GM04504 (cell line): Measurements from ENCODE around the gene BTBD19.
"Not testable (repeated sequence)": the region's sequence is repeated elsewhere in the genome, so short reads cannot be mapped to it uniquely, and the experiment has no call there.

Experiments used
- DNase-seq: peaks from one replicate; pipeline ENCODE4 v3.0.0-alpha.2; 2012; ENCODE audit warnings: low read depth

BTBD19 gene, protein sequence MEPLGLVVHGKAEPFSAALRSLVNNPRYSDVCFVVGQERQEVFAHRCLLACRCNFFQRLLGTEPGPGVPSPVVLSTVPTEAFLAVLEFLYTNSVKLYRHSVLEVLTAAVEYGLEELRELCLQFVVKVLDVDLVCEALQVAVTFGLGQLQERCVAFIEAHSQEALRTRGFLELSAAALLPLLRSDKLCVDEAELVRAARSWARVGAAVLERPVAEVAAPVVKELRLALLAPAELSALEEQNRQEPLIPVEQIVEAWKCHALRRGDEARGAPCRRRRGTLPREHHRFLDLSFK

DNA sequence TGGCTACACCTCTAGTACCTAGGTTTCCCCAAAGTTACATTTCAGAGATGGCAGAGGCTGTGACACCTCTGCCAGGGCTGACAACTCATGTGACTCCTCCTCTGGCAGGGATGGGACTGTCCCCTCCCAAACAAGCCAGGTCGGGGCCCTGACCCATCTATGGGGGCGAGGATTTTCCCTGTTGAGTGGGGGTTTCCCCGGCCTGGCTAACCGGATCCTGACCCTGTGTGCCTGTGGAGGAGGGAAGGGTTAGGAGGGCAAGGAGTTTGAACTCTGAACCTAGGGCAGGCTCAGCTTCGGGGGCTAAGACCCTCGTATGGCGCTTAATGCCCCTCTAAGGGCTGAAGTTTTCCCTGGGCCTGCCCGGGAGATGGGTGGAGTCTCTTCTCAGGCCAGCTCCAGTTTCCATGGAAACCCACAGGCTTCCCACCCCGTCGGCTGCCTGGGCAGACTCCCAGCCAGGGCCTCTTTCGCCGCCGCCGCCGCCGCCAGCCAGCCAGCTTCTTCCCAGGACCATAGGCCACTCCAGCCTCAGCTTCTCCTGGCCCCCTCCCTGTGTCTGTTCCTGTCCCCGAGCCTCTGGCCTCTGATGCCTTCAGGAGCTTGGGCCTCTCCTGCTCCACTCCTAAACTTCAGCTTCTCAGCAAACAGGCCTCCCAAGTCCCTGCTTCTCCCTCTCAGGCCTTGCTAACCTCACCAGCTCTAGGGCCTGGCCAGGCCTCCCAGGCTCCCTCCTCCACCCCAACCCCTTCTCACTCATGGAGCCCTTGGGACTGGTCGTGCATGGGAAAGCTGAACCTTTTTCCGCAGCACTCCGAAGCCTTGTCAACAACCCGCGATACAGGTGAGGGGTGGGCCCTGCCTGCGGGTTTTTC is at the start of gene BTBD19:
Gene BTBD19 (plus strand): TSS at position 461 of the 875 bp plus-strand sequence. CDS start 298 bp downstream, at position 759.
- peak; percentile 86 for DNase-seq

GRCh38 chr1:44759077-44759476 is 49.2 kb upstream of the BTBD19 start:
- DNase-seq, result no peak

- DNase-seq, result no peak
These were observed 47.4 kb upstream of the BTBD19 start for GRCh38 chr1:44760876-44761275.

DNA sequence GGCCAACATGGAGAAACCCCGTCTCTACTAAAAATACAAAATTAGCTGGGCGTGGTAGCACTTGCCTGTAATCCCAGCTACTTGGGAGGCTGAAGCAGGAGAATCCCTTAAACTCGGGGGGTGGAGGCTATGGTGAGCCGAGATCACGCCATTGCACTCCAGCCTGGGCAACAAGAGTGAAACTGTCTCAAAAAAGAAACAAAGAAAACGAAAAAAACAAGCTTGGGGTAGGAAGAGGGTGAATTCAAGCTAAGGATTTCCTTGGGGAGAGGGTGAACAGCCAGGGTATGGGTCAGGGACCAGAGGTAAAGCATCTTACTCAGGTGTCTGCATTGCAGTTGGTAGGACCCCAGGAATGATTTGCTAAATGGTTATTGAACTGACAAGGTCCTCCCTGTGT is 41.9 kb upstream of the BTBD19 start:
- not testable (repeated sequence) for DNase-seq

DNA sequence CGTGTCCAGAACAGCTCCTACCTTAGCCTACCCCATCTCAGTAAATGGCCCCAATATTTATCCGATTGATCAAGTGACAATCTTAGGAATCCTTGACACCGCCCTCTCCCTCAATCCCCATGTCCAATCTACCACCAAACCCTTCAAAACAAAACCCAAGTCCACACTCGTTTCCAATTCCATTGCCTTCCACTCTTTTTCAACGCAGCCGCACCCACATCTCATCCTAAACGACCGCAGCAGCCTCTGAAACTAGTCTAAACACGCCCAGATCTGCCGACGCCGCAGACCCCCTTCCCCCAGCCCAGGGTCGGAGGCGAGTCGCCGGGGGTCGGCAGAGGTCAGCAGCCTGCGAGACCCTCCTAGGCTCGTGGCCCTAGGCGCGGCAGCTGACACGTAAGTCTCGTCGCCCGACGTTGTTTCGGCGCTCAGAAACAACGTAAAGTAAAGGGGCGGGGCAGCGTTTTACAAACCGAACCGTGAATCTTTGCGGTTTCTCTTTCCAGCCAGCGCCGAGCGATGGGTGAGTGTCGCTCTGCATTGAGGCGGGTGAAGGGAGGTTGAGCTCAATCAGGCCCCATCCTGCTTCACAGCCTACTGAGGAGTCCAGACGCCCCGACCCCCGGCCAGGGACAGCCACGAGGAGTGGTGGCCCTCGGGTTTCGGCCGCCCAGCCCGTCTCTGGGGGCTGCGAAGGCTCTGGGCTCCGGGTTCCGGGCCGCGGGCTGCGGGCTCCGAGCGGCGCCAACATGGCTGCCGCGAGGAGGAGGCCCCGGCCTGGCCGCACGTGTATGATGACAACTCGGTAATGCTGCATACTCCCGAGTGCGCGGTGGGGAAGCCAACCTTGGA is 33.0 kb upstream of the BTBD19 start, which contains the start of gene RPS8:
Gene RPS8 (plus strand): TSS at position 463 of the 852 bp plus-strand sequence. CDS start 57 bp downstream, at position 520.
- peak; percentile 89 for DNase-seq

DNA sequence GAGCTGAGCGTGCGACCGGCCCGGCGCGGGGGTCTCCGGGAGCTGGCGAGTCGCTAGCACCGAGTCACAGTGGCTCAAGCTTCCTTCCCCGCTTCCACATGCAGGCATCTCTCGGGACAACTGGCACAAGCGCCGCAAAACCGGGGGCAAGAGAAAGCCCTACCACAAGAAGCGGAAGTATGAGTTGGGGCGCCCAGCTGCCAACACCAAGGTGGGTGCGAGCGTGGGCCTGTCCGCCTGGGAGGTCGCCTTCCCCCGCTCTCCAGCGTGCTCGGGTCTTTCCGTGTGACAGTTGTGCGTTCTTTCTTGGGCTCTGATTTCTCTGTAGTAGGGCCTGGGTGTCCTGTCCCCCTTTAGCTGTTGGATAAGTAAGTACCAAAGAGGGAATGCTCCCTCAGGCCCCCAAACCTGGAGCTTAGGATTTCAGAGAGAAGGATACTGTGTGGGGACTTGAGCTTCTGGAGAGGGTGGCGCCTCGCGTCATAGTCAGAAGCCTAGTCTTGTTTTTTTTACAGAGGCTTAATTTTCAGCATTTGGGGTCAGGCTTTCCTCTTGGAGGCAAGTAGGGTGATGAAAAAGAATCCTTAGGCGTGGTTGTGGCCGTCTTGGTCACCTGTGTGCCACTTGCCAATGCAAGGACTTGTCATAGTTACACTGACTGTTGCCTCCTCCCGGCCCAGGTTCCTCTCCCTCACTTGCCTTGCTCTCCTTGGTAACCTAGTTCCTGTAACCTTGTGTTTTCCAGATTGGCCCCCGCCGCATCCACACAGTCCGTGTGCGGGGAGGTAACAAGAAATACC is 32.2 kb upstream of the BTBD19 start:
- no peak for DNase-seq

- no peak for DNase-seq
These were observed 31.6 kb upstream of the BTBD19 start for GRCh38 chr1:44776730-44777068.

GRCh38 chr1:44777547-44777946 is 30.8 kb upstream of the BTBD19 start:
- no peak for DNase-seq

- DNase-seq, result no peak
These were observed 30.2 kb upstream of the BTBD19 start for GRCh38 chr1:44777969-44778635.

DNA sequence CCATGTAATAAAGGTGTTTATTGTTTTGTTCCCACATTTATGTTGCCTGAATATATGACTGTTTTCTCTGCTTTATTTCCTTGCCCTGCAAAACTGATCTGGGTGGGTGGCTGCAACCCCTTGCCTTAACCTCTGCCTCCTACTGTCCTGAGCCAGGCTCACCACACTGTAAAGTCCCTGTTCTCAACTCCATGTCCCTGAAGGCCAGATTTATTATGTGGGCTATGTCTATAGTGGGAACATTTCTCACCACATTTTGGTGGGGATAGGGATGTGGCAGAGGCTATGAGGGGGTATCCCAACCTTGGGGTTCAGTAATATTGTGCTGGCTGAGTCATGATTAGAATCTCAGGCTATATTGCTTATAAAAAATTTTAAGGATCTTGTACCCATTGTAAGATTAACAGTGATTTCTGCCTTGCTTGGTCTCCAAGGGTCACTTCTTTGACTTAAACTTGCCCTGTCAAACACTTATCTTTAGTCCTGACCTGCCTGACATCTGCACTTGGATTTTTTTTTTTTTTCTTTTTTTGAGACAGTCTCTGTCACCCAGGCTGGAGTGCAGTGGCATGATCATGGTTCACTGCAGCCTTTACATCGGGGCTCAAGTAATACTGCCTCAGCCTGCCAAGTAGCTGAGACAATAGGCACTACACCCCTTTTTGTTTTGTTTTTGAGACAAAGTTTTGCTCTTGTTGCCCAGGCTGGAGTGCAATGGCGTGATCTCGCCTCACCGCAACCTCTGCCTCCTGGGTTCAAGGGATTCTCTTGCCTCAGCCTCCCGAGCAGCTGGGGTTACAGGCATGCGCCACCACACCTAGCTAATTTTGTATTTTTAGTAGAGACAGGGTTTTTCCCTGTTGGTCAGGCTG is 29.4 kb upstream of the BTBD19 start:
- no peak for DNase-seq

- DNase-seq, result no peak
These were observed 27.7 kb upstream of the BTBD19 start for GRCh38 chr1:44780583-44781121.

GRCh38 chr1:44783697-44784093 is 24.6 kb upstream of the BTBD19 start:
- DNase-seq, result no peak

- no peak for DNase-seq
These were observed 24.0 kb upstream of the BTBD19 start for GRCh38 chr1:44784094-44785028.

DNA sequence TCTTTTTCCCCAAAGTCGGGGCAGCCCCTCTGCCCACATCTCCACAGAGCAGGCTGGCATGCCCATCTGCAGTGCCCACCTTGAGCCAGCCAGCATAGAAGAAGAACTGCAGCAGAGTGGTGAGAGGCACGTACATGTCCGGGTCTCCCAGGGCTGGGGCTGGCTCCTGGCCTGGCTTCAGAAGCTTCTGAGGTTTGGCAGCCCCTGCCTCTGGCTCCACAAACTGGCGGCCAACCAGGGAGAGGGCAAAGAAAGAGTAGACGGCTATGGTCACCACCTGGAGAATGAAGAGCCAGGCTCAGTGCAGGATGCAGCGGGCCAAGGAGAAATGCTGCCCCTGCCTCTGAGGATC is 23.3 kb upstream of the BTBD19 start:
- DNase-seq, result no peak

- DNase-seq, result no peak
These were observed 22.7 kb upstream of the BTBD19 start for GRCh38 chr1:44785501-44786137.

DNA sequence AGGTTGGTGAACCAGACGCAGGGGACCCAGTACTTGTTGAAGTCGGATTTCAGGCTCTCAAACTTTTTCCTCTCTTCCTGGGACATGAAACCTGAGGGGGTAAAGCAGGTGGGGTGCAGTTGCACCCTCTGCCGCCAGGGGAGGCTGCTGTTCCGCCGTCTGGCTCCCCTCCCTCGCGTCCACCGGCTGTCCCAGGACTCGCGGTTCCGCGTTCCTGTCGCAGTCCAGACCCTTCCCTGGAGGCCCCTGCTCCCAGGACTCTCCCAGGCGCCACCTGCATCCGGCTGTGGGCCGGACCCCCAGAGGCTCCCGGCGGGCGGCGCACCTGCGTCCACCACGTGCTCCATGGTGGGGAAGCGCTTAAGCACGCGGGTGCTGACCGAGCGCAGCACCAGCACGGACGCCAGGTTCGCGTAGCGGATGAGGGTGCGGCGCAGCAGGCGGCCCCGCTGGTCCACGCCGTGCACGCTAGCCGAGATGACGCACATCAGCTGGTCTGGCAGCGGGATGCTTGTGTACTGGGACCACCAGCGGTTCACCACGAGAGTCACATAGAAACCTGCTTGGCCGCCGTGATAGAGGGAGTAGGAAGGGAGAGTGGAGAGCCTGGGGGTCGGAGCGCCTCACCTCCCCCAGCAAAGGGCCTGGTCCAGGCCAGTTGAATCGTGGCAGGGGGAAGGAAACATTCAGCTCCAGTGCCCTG is 22.0 kb upstream of the BTBD19 start:
- DNase-seq, result no peak

DNA sequence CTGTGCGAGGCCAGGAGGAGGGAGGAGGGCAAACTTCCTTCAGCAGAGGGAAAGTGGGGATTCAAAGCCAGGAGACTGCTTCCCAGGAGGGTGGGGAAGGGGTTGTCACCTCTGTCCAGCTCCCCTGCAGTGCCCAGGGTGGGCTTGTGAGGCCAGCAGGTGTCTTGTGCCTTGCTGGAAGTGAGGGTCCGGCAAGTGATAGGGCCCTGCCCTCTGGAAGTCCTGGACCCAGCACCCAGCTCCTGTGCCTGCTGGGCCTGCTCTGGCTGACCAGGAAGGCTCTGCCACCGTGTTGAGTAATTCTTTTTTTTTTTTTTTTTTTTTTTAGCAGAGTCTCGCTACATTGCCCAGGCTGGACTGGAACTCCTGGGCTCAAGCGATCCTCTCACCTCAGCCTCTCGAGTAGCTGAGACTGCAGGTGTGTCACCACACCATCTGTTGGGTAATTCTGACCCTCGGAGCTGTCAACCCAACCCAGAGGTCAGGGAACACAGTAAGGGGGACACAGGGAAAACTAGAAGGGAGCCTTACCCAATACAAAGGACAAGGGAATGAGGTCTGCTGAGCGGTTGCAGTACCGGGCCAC is 21.4 kb upstream of the BTBD19 start:
- DNase-seq, result no peak
